OCI-LY7 (cell line): Measurements from ENCODE around the gene UTS2B. TPM values are rescaled to one million over a fixed set of nuclear protein-coding genes. Genes with fewer than 3 reads are reported as not detected.

ENCODE experiments used
- BruUV-seq: library from RNA; stranded (reverse); fragments of 400-500 nt; replicated peaks from 2 replicates; lab custom pipeline; 2021; lab: Mats Ljungman, UMichigan
- CTCF ChIA-PET: fragments of 300-600 bp; sonication (Branson Sonifier 250); formaldehyde crosslinking; loops from one replicate; lab custom pipeline; 2022; ENCODE audit warnings: antibody characterized with exemption; ENCODE audit not compliant: unreplicated experiment; lab: Charles Lee
- POLR2A ChIA-PET: fragments of 300-600 bp; sonication (Branson Sonifier 250); formaldehyde crosslinking; loops from one replicate; lab custom pipeline; 2022; ENCODE audit warnings: antibody characterized with exemption; lab: Charles Lee
- DNase-seq: peaks from one replicate; pipeline ENCODE4 v3.0.0-alpha.2; 2015; ENCODE audit warnings: low spot score
- H2AFZ ChIP-seq: fragments of 200-600 bp; sonication (generic), shearing (Covaris generic); 2 replicates; pipeline ENCODE4 v1.6.1; 2014; ENCODE audit warnings: mild to moderate bottlenecking, antibody characterized with exemption, low read length, moderate library complexity
- H3K27ac ChIP-seq: fragments of 200-600 bp; sonication (generic); 2 replicates; pipeline ENCODE4 v1.5.1; 2014; ENCODE audit warnings: mixed run types, low read depth, mild to moderate bottlenecking, moderate library complexity, low read length, inconsistent platforms; ENCODE audit not compliant: poor library complexity, severe bottlenecking
- H3K36me3 ChIP-seq: fragments of 200-600 bp; sonication (generic); 2 replicates; pipeline ENCODE4 v1.6.1; 2014; ENCODE audit warnings: mild to moderate bottlenecking, antibody characterized with exemption, low read length, moderate library complexity, mixed read lengths; ENCODE audit not compliant: insufficient read depth
- H3K4me1 ChIP-seq: fragments of 200-600 bp; sonication (generic); 2 replicates; pipeline ENCODE4 v1.5.1; 2014; ENCODE audit warnings: mild to moderate bottlenecking, low read length; ENCODE audit not compliant: insufficient read depth, poor library complexity, severe bottlenecking
- H3K4me2 ChIP-seq: fragments of 200-600 bp; sonication (generic); 2 replicates; pipeline ENCODE4 v1.6.1; 2014; ENCODE audit warnings: mild to moderate bottlenecking, low read length
- H3K4me3 ChIP-seq: fragments of 200-600 bp; sonication (generic); 2 replicates; pipeline ENCODE4 v1.5.1; 2014; ENCODE audit warnings: mild to moderate bottlenecking, low read depth, low read length; ENCODE audit not compliant: poor library complexity, severe bottlenecking
- H3K79me2 ChIP-seq: fragments of 200-600 bp; sonication (generic); 2 replicates; pipeline ENCODE4 v1.6.1; 2016; ENCODE audit warnings: low read depth, mild to moderate bottlenecking, low read length, moderate library complexity, mixed read lengths; ENCODE audit not compliant: insufficient read depth
- H3K9me2 ChIP-seq: fragments of 200-600 bp; sonication (generic); 2 replicates; pipeline ENCODE4 v1.6.1; 2016; ENCODE audit warnings: mild to moderate bottlenecking, low read length, mixed read lengths; ENCODE audit not compliant: insufficient read depth
- H3K9me3 ChIP-seq: fragments of 200-600 bp; sonication (generic); 2 replicates; pipeline ENCODE4 v1.6.1; 2014; ENCODE audit warnings: mild to moderate bottlenecking, mixed run types, low read length, mixed read lengths
- H4K20me1 ChIP-seq: fragments of 200-600 bp; sonication (generic); 2 replicates; pipeline ENCODE4 v1.6.1; 2014; ENCODE audit warnings: mild to moderate bottlenecking, antibody characterized with exemption, low read length, moderate library complexity, mixed read lengths; ENCODE audit not compliant: insufficient read depth
- CTCF ChIP-seq: fragments of 200-600 bp; sonication (generic); conservative IDR thresholded peaks from 2 replicates; pipeline ENCODE4 v1.5.1; 2014; ENCODE audit warnings: mild to moderate bottlenecking, antibody characterized with exemption, low read length, moderate library complexity, mixed read lengths
- EZH2phosphoT487 ChIP-seq: fragments of 200-600 bp; sonication (generic); IDR thresholded peaks from 2 replicates; pipeline ENCODE4 v1.6.1; 2018; ENCODE audit warnings: low read depth, borderline replicate concordance, mild to moderate bottlenecking, mixed run types, antibody characterized with exemption, low read length, moderate library complexity, mixed read lengths
- intact Hi-C: fragments of 100-400 bp; cut with micrococcal nuclease; formaldehyde crosslinking; loops from one replicate; pipeline ENCODE4 v1.10.0; 2022; ENCODE audit not compliant: unreplicated experiment
- total RNA-seq, 2 experiments: library from RNA; depleted of rRNA in 1 of 2; stranded (reverse); fragments of >200 nt in 1 of 2; shearing (Covaris generic) in 1 of 2; gene quantifications; 2 replicates each; pipeline ENCODE4 v1.2.3, GENCODE V29; 2014 to 2022

UTS2B gene
- total RNA-seq, 2 experiments from 2014 or later, result 0.92 to 1.1 TPM

- peaks cover 7% of the 10 kb centered on the region; the same call in 1 of the 2 replicates for H3K36me3 ChIP-seq
- CTCF ChIA-PET, result no interaction called here
- peak overlapping the region; percentile 85 for H2AFZ ChIP-seq
- BruUV-seq, result no TSS peak
- no peak overlapping the region for H3K4me3 ChIP-seq
- no peak overlapping the region for H3K27ac ChIP-seq
- no peaks in the 10 kb centered on the region for H3K79me2 ChIP-seq
- H4K20me1 ChIP-seq, result no peaks in the 10 kb centered on the region
- H3K4me1 ChIP-seq, result peaks cover 50% of the 10 kb centered on the region
- peaks cover 6% of the 10 kb centered on the region; the same call in 1 of the 2 replicates for H3K9me3 ChIP-seq
- intact Hi-C loops, result no loop called here
- TF ChIP-seq CTCF, result no peak
- no peak for TF ChIP-seq EZH2phosphoT487
- no peak for DNase-seq
- POLR2A ChIA-PET, result interaction anchor here (1.5 kb wide), 1 partner anchor 14 kb away, joined by 5 read pairs; no protein-coding TSS in a partner anchor
- no peaks in the 10 kb centered on the region for H3K9me2 ChIP-seq
- H3K4me2 ChIP-seq, result no peak overlapping the region
Measured at GRCh38 chr3:191302451-191302850, 27.9 kb downstream of the UTS2B start.

GRCh38 chr3:191301782-191302411, 28.4 kb downstream of the UTS2B start:
- no TSS peak for BruUV-seq
- Histone ChIP-seq H3K27ac (no peak overlapping the region), H3K4me1 (peaks cover 56% of the 10 kb centered on the region), H3K79me2 (no peaks in the 10 kb centered on the region), H4K20me1 (no peaks in the 10 kb centered on the region), H3K9me2 (no peaks in the 10 kb centered on the region), H3K4me2 (no peak overlapping the region), H3K9me3 (peaks cover 6% of the 10 kb centered on the region; the same call in 1 of the 2 replicates), H3K4me3 (no peak overlapping the region), H3K36me3 (peaks cover 7% of the 10 kb centered on the region; the same call in 1 of the 2 replicates), H2AFZ (peak overlapping the region; percentile 85)
- CTCF ChIA-PET, result no interaction called here
- TF ChIP-seq EZH2phosphoT487 (no peak), CTCF (no peak)
- intact Hi-C loops, result no loop called here
- POLR2A ChIA-PET, result interaction anchor here (0.7 to 1.5 kb wide), 3 partner anchors 15 to 127 kb away, joined by 3 to 5 read pairs (median 4); no protein-coding TSS in a partner anchor
- DNase-seq, result no peak

GRCh38 chr3:191301017-191301416, 29.3 kb downstream of the UTS2B start:
- DNase-seq, result peak; percentile 73
- Histone ChIP-seq H3K36me3 (peaks cover 7% of the 10 kb centered on the region; the same call in 1 of the 2 replicates), H3K9me3 (peaks cover 6% of the 10 kb centered on the region; the same call in 1 of the 2 replicates), H3K9me2 (no peaks in the 10 kb centered on the region), H3K27ac (peak overlapping the region; percentile 69), H3K4me2 (peak overlapping the region; percentile 50), H3K4me1 (peaks cover 64% of the 10 kb centered on the region), H3K79me2 (no peaks in the 10 kb centered on the region), H3K4me3 (peak overlapping the region; percentile 24), H2AFZ (peak overlapping the region; percentile 83), H4K20me1 (no peaks in the 10 kb centered on the region)
- ChIA-PET POLR2A (interaction anchor here (0.6 to 1.4 kb wide), 5 partner anchors 38 to 843 kb away, joined by 3 to 4 read pairs (median 3); no protein-coding TSS in a partner anchor), CTCF (no interaction called here)
- BruUV-seq, result no TSS peak
- intact Hi-C loops, result no loop called here
- TF ChIP-seq EZH2phosphoT487 (no peak), CTCF (no peak)
